ENCODE results near the gene ATP9A. TPM values are rescaled to one million over a fixed set of nuclear protein-coding genes. Genes with fewer than 3 reads are reported as not detected.

ATP9A gene
- total and polyA plus RNA-seq, 2 donors from 2014 or later: 7.1 to 40.2 TPM

DNA sequence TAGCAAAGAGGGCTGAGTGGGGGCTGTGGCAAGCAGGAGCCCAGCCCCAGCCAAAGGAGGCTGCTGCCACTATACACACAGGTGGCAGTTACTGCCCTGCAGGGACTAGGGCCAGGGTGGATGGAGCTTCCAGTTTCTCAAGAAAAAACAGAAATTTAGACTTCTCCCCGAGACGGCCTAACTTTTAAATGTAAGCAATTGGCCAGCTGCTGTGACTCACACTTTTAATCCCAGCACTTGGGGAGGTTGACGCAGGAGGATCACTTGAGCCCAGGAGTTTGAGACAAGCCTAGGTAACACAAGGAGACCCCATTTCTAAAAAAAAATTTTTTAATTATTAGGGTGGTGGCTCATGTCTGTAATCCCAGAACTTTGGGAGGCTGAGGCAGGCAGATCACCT is 127.4 kb downstream of the ATP9A start:
- Histone ChIP-seq H3K4me1 (ENCODE audit: control insufficient read depth in 2 of 3, insufficient read depth in 2 of 3, low read depth in 1 of 3, low read length in 3 of 3) (no peaks in the 10 kb centered on the region), H3K27me3 (ENCODE audit: control insufficient read depth, insufficient read depth, low read length) (no peaks in the 10 kb centered on the region), H3K4me3 (ENCODE audit: low read length in 3 of 3) (no peak overlapping the region), H3K36me3 (ENCODE audit: control insufficient read depth in 2 of 3, insufficient read depth in 3 of 3, low read length in 3 of 3) (no peaks in the 10 kb centered on the region), H3K9ac (ENCODE audit: low read length in 3 of 3) (no peak overlapping the region), H3K27ac (ENCODE audit: low read depth in 2 of 2, low read length in 2 of 2) (no peak overlapping the region), H3K9me3 (ENCODE audit: control insufficient read depth in 2 of 3, insufficient read depth in 1 of 3, low read length in 3 of 3) (no peaks in the 10 kb centered on the region)
- DNase-seq (no peak), FAIRE-seq (no peak)
- TF ChIP-seq, protein P1, sequence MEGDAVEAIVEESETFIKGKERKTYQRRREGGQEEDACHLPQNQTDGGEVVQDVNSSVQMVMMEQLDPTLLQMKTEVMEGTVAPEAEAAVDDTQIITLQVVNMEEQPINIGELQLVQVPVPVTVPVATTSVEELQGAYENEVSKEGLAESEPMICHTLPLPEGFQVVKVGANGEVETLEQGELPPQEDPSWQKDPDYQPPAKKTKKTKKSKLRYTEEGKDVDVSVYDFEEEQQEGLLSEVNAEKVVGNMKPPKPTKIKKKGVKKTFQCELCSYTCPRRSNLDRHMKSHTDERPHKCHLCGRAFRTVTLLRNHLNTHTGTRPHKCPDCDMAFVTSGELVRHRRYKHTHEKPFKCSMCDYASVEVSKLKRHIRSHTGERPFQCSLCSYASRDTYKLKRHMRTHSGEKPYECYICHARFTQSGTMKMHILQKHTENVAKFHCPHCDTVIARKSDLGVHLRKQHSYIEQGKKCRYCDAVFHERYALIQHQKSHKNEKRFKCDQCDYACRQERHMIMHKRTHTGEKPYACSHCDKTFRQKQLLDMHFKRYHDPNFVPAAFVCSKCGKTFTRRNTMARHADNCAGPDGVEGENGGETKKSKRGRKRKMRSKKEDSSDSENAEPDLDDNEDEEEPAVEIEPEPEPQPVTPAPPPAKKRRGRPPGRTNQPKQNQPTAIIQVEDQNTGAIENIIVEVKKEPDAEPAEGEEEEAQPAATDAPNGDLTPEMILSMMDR (IDR thresholded peaks at IDR 0.05; ENCODE audit: borderline replicate concordance, extremely low read depth, insufficient read depth): no peak
- intact Hi-C loops (cut with DNase I): loop anchor here (10.0 kb wide), 1 partner anchor 164 kb away; the partner anchor contains the start of gene SALL4

DNA sequence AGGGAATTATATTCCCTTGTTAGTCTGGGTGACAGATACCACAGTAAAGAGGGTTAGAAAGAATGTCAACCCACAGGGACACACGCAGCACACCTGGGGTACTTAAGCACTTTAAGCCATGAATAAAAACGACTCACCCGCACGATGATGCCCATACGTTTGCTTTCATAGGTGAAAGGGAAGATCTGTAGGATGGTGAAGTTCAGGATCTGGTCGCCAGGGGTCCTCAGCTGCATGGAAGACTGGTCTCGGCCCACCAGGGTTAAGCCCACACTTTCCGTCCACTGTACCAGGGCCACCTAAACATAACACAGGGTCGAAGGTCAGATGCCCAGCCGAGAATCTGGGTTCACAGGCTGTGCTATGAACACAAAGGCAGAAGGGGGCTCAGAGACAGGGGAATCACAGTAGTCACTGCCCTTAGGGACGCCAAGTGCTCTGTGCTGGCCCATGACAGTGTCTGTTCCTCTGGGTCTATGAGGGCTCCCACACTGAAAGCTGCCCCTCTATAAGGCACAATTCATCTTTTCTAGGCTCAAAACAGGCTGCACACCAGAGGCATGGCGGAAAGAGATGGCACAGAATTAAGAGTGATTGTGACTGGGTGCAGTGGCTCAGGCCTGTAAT is 128.9 kb downstream of the ATP9A start:
- H3K27ac ChIP-seq (ENCODE audit: low read depth in 2 of 2, low read length in 2 of 2): no peak overlapping the region
- H3K9me3 ChIP-seq (ENCODE audit: control insufficient read depth in 2 of 3, insufficient read depth in 1 of 3, low read length in 3 of 3): no peaks in the 10 kb centered on the region
- H3K27me3 ChIP-seq (ENCODE audit: control insufficient read depth, insufficient read depth, low read length): no peaks in the 10 kb centered on the region
- DNase-seq: peak in 4 of 5 donors; percentile 73 to 81 (median 78)
- FAIRE-seq: no peak
- H3K9ac ChIP-seq (ENCODE audit: low read length in 3 of 3): no peak overlapping the region
- H3K36me3 ChIP-seq (ENCODE audit: control insufficient read depth in 2 of 3, insufficient read depth in 3 of 3, low read length in 3 of 3): no peaks in the 10 kb centered on the region
- TF ChIP-seq, protein P1 (IDR thresholded peaks at IDR 0.05; ENCODE audit: borderline replicate concordance, extremely low read depth, insufficient read depth): peak; percentile 64
- H3K4me3 ChIP-seq (ENCODE audit: low read length in 3 of 3): no peak overlapping the region
- intact Hi-C loops (cut with DNase I): no loop called here
- no peaks in the 10 kb centered on the region for H3K4me1 ChIP-seq (ENCODE audit: control insufficient read depth in 2 of 3, insufficient read depth in 2 of 3, low read depth in 1 of 3, low read length in 3 of 3)

GRCh38 chr20:51637241-51637640 is 130.9 kb downstream of the ATP9A start:
- TF ChIP-seq, protein P1 (IDR thresholded peaks at IDR 0.05; ENCODE audit: borderline replicate concordance, extremely low read depth, insufficient read depth): no peak
- FAIRE-seq: no peak

GRCh38 chr20:51636123-51636522 is 132.1 kb downstream of the ATP9A start:
- TF ChIP-seq, protein P1 (IDR thresholded peaks at IDR 0.05; ENCODE audit: borderline replicate concordance, extremely low read depth, insufficient read depth): no peak
- H3K27ac ChIP-seq (ENCODE audit: low read depth in 2 of 2, low read length in 2 of 2): no peak overlapping the region
- no peaks in the 10 kb centered on the region for H3K36me3 ChIP-seq (ENCODE audit: control insufficient read depth in 2 of 3, insufficient read depth in 3 of 3, low read length in 3 of 3)
- H3K27me3 ChIP-seq (ENCODE audit: control insufficient read depth, insufficient read depth, low read length): no peaks in the 10 kb centered on the region
- H3K9ac ChIP-seq (ENCODE audit: low read length in 3 of 3): no peak overlapping the region
- no peaks in the 10 kb centered on the region for H3K4me1 ChIP-seq (ENCODE audit: control insufficient read depth in 2 of 3, insufficient read depth in 2 of 3, low read depth in 1 of 3, low read length in 3 of 3)
- DNase-seq (no peak), FAIRE-seq (no peak)
- H3K4me3 ChIP-seq (ENCODE audit: low read length in 3 of 3): no peak overlapping the region
- no peaks in the 10 kb centered on the region for H3K9me3 ChIP-seq (ENCODE audit: control insufficient read depth in 2 of 3, insufficient read depth in 1 of 3, low read length in 3 of 3)
- intact Hi-C loops (cut with DNase I): no loop called here

More at GRCh38 chr20:51637241-51637640, 130.9 kb downstream of the ATP9A start:
- no peak overlapping the region for H3K4me3 ChIP-seq (ENCODE audit: low read length in 3 of 3)
- H3K9me3 ChIP-seq (ENCODE audit: control insufficient read depth in 2 of 3, insufficient read depth in 1 of 3, low read length in 3 of 3): no peaks in the 10 kb centered on the region
- DNase-seq: no peak
- H3K27ac ChIP-seq (ENCODE audit: low read depth in 2 of 2, low read length in 2 of 2): no peak overlapping the region
- intact Hi-C loops (cut with DNase I): no loop called here
- H3K36me3 ChIP-seq (ENCODE audit: control insufficient read depth in 2 of 3, insufficient read depth in 3 of 3, low read length in 3 of 3): no peaks in the 10 kb centered on the region
- no peaks in the 10 kb centered on the region for H3K4me1 ChIP-seq (ENCODE audit: control insufficient read depth in 2 of 3, insufficient read depth in 2 of 3, low read depth in 1 of 3, low read length in 3 of 3)
- no peaks in the 10 kb centered on the region for H3K27me3 ChIP-seq (ENCODE audit: control insufficient read depth, insufficient read depth, low read length)
- no peak overlapping the region for H3K9ac ChIP-seq (ENCODE audit: low read length in 3 of 3)

Data from kidney (tissue), 14 donors.